Natural killer cell (primary cell): Measurements from ENCODE around the gene RELN. TPM values are rescaled to one million over a fixed set of nuclear protein-coding genes. Genes with fewer than 3 reads are reported as not detected.

Experiments
- ATAC-seq, 3 donors: fragments of 150-1000 bp in 2 of 3; fragments of 200-7000 bp in 1 of 3; cut with Tn5 transposase; 1 replicate in 1 of 3; 2 replicates in 2 of 3; pipeline ENCODE4 v1.10.0; 2021; ENCODE audit warnings: mild to moderate bottlenecking in 2 of 3, moderate library complexity in 2 of 3
- DNase-seq, 2 donors: peaks; one replicate each; pipeline versions ENCODE4 v3.0.0 to v3.0.0-alpha.2; 2013 to 2021; ENCODE audit warnings: mixed read lengths in 1 of 2
- H3K27ac ChIP-seq: one replicate; pipeline ENCODE4 v1.5.1; 2013; ENCODE audit warnings: mild to moderate bottlenecking, low read length
- H3K27me3 ChIP-seq: one replicate; pipeline ENCODE4 v1.6.1; 2013; ENCODE audit warnings: low read length; ENCODE audit not compliant: control insufficient read depth, insufficient read depth
- H3K36me3 ChIP-seq: one replicate; pipeline ENCODE4 v1.6.1; 2013; ENCODE audit warnings: low read length; ENCODE audit not compliant: control insufficient read depth, insufficient read depth
- H3K4me1 ChIP-seq: one replicate; pipeline ENCODE4 v1.6.1; 2013; ENCODE audit warnings: low read length; ENCODE audit not compliant: control insufficient read depth, insufficient read depth
- H3K4me3 ChIP-seq: one replicate; pipeline ENCODE4 v1.5.1; 2013; ENCODE audit warnings: low read length
- H3K9me3 ChIP-seq: one replicate; pipeline ENCODE4 v1.6.1; 2013; ENCODE audit warnings: low read length; ENCODE audit not compliant: control insufficient read depth, insufficient read depth
- H3K27ac Mint-ChIP-seq, 2 donors: one replicate each; pipeline ENCODE4 v1.8.0; 2022; ENCODE audit warnings: mild to moderate bottlenecking in 2 of 2, mixed read lengths in 2 of 2, moderate library complexity in 1 of 2
- H3K27me3 Mint-ChIP-seq, 2 donors: one replicate each; pipeline ENCODE4 v1.8.0; 2022; ENCODE audit warnings: low read depth in 2 of 2, mixed read lengths in 2 of 2
- H3K36me3 Mint-ChIP-seq: one replicate; pipeline ENCODE4 v1.8.0; 2022; ENCODE audit warnings: mixed read lengths
- H3K4me1 Mint-ChIP-seq, 2 donors: one replicate each; pipeline ENCODE4 v1.8.0; 2022; ENCODE audit warnings: mixed read lengths in 2 of 2
- H3K4me3 Mint-ChIP-seq: one replicate; pipeline ENCODE4 v1.8.0; 2022; ENCODE audit warnings: mild to moderate bottlenecking, moderate library complexity, mixed read lengths
- H3K9me3 Mint-ChIP-seq, 2 donors: one replicate each; pipeline ENCODE4 v1.8.0; 2022; ENCODE audit warnings: mixed read lengths in 2 of 2
- WGBS: methylation state at CpG from one replicate; pipeline ENCODE4 v1.1.7; 2013; ENCODE audit warnings: missing lambda C conversion rate; ENCODE audit not compliant: insufficient coverage; 5-methylcytosine and 5-hydroxymethylcytosine counted together
- intact Hi-C: fragments of 100-400 bp; cut with micrococcal nuclease; formaldehyde crosslinking; loops from one replicate; pipeline ENCODE4 v1.14.2; 2022
- total RNA-seq, 4 donors: library from RNA; stranded (reverse); fragments of 120-200 nt in 1 of 4; gene quantifications; one replicate each; pipeline versions ENCODE4 v1.2.3 to v1.2.4, GENCODE V29; 2013 to 2022
- TF ChIP-seq, protein P1 (sequence below): fragments of 200-600 bp; IDR thresholded peaks from one replicate; pipeline ENCODE4 v1.8.0; 2022; ENCODE audit warnings: antibody characterized with exemption

The RELN gene
- total RNA-seq, 3 donors from 2014 or later (not counting 1 experiment from before 2014, with no cell fraction given) = not detected

- 81% methylated on average over 3 of the region's 3 CpGs for WGBS
These were observed 156.1 kb downstream of the RELN start for GRCh38 chr7:103833401-103833800.

GRCh38 chr7:103832438-103832837, 157.0 kb downstream of the RELN start:
- TF ChIP-seq, protein P1, sequence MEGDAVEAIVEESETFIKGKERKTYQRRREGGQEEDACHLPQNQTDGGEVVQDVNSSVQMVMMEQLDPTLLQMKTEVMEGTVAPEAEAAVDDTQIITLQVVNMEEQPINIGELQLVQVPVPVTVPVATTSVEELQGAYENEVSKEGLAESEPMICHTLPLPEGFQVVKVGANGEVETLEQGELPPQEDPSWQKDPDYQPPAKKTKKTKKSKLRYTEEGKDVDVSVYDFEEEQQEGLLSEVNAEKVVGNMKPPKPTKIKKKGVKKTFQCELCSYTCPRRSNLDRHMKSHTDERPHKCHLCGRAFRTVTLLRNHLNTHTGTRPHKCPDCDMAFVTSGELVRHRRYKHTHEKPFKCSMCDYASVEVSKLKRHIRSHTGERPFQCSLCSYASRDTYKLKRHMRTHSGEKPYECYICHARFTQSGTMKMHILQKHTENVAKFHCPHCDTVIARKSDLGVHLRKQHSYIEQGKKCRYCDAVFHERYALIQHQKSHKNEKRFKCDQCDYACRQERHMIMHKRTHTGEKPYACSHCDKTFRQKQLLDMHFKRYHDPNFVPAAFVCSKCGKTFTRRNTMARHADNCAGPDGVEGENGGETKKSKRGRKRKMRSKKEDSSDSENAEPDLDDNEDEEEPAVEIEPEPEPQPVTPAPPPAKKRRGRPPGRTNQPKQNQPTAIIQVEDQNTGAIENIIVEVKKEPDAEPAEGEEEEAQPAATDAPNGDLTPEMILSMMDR = no peak

More at GRCh38 chr7:103833401-103833800, 156.1 kb downstream of the RELN start:
- H3K4me3 ChIP-seq = no peak overlapping the region
- H3K9me3 ChIP-seq = no peaks in the 10 kb centered on the region
- TF ChIP-seq, protein P1 = no peak
- H3K9me3 Mint-ChIP-seq = peaks cover 11 to 13% of the 10 kb centered on the region in 2 donors
- no peaks in the 10 kb centered on the region for H3K27me3 ChIP-seq
- no peak overlapping the region for H3K27ac Mint-ChIP-seq
- H3K4me1 Mint-ChIP-seq = no peaks in the 10 kb centered on the region
- H3K27me3 Mint-ChIP-seq = no peaks in the 10 kb centered on the region
- H3K36me3 Mint-ChIP-seq = no peaks in the 10 kb centered on the region
- intact Hi-C loops = no loop called here
- H3K4me3 Mint-ChIP-seq = no peak overlapping the region
- no peaks in the 10 kb centered on the region for H3K36me3 ChIP-seq
- H3K27ac ChIP-seq = no peak overlapping the region
- no peaks in the 10 kb centered on the region for H3K4me1 ChIP-seq
- ATAC-seq (no peak), DNase-seq (no peak)

GRCh38 chr7:103824251-103824650, 165.2 kb downstream of the RELN start:
- H3K4me3 ChIP-seq = no peak overlapping the region
- H3K4me1 ChIP-seq = no peaks in the 10 kb centered on the region
- Mint-ChIP-seq H3K9me3 (peaks cover 4 to 6% of the 10 kb centered on the region in 2 donors), H3K4me3 (no peak overlapping the region), H3K27me3 (no peaks in the 10 kb centered on the region), H3K27ac (no peak overlapping the region), H3K4me1 (no peaks in the 10 kb centered on the region), H3K36me3 (no peaks in the 10 kb centered on the region)
- TF ChIP-seq, protein P1 = no peak
- H3K36me3 ChIP-seq = no peaks in the 10 kb centered on the region
- H3K9me3 ChIP-seq = no peaks in the 10 kb centered on the region
- DNase-seq = no peak
- intact Hi-C loops = no loop called here
- ATAC-seq = no peak
- H3K27ac ChIP-seq = no peak overlapping the region
- no peaks in the 10 kb centered on the region for H3K27me3 ChIP-seq

More at GRCh38 chr7:103832438-103832837, 157.0 kb downstream of the RELN start:
- H3K4me1 Mint-ChIP-seq = no peaks in the 10 kb centered on the region
- H3K36me3 Mint-ChIP-seq = no peaks in the 10 kb centered on the region
- H3K27me3 ChIP-seq = no peaks in the 10 kb centered on the region
- no peaks in the 10 kb centered on the region for H3K36me3 ChIP-seq
- no peak overlapping the region for H3K4me3 Mint-ChIP-seq
- H3K4me1 ChIP-seq = no peaks in the 10 kb centered on the region
- H3K27ac Mint-ChIP-seq = no peak overlapping the region
- 81% methylated on average over 2 of the region's 2 CpGs for WGBS
- intact Hi-C loops = no loop called here
- DNase-seq (no peak), ATAC-seq (no peak)
- no peaks in the 10 kb centered on the region for H3K9me3 ChIP-seq
- H3K27me3 Mint-ChIP-seq = no peaks in the 10 kb centered on the region
- H3K4me3 ChIP-seq = no peak overlapping the region
- peaks cover 8 to 10% of the 10 kb centered on the region in 2 donors for H3K9me3 Mint-ChIP-seq
- no peak overlapping the region for H3K27ac ChIP-seq

- Mint-ChIP-seq H3K4me1 (no peaks in the 10 kb centered on the region), H3K9me3 (peaks cover 4 to 6% of the 10 kb centered on the region in 2 donors)
These were observed 166.4 kb downstream of the RELN start for GRCh38 chr7:103823084-103823483.

More at GRCh38 chr7:103823084-103823483, 166.4 kb downstream of the RELN start:
- H3K27ac Mint-ChIP-seq = no peak overlapping the region
- ATAC-seq (no peak), DNase-seq (no peak)
- no peak overlapping the region for H3K27ac ChIP-seq
- no peaks in the 10 kb centered on the region for H3K27me3 ChIP-seq
- WGBS = no CpG with 5 or more reads among the region's 1 CpG
- no peaks in the 10 kb centered on the region for H3K36me3 Mint-ChIP-seq
- H3K4me1 ChIP-seq = no peaks in the 10 kb centered on the region
- no peaks in the 10 kb centered on the region for H3K36me3 ChIP-seq
- intact Hi-C loops = no loop called here
- no peaks in the 10 kb centered on the region for H3K9me3 ChIP-seq
- H3K4me3 Mint-ChIP-seq = no peak overlapping the region
- no peaks in the 10 kb centered on the region for H3K27me3 Mint-ChIP-seq
- no peak overlapping the region for H3K4me3 ChIP-seq
- TF ChIP-seq, protein P1 = no peak
